Keratinocyte (primary cell): Measurements from ENCODE around the gene ZSCAN21.

Source experiments
- CTCF ChIP-seq, 3 experiments: IDR thresholded peaks in 1 of 3; conservative IDR thresholded peaks in 1 of 3; optimal IDR thresholded peaks in 1 of 3; 2 replicates in 2 of 3; 3 replicates in 1 of 3; pipeline versions ENCODE3 to v1.5.1; 2011; ENCODE audit warnings: low read length in 3 of 3, mild to moderate bottlenecking in 3 of 3, moderate library complexity in 2 of 3, control low read depth in 1 of 3, inconsistent platforms in 1 of 3; ENCODE audit not compliant: insufficient read depth in 2 of 3; ENCODE audit errors: extremely low read depth in 1 of 3
- EZH2 ChIP-seq: IDR thresholded peaks from one replicate; pipeline ENCODE4 v1.6.1; 2012; ENCODE audit warnings: inconsistent platforms, mild to moderate bottlenecking, low read length, moderate library complexity

GRCh38 chr7:100085515-100085914 is 35.9 kb downstream of the ZSCAN21 start:
- TF ChIP-seq CTCF (optimal IDR thresholded peaks at IDR 0.05 in 1 of 3, IDR thresholded peaks at IDR 0.05 in 1 of 3, conservative IDR thresholded peaks at IDR 0.05 in 1 of 3; ENCODE audit: extremely low read depth in 1 of 3, insufficient read depth in 2 of 3, low read length in 3 of 3) (no peak), EZH2 (no peak)
